Panc1 (cell line): ENCODE data around the gene PARD3.

Source experiments
- CTCF ChIP-seq: fragments of 450-650 bp; IDR thresholded peaks from 2 replicates; pipeline ENCODE4 v1.5.1; 2017; ENCODE audit warnings: mild to moderate bottlenecking
- POLR2AphosphoS5 ChIP-seq: IDR thresholded peaks from 2 replicates; pipeline ENCODE4 v1.6.1; 2012; ENCODE audit warnings: mild to moderate bottlenecking, low read depth, low read length, moderate library complexity
- SIN3A ChIP-seq: IDR thresholded peaks from 2 replicates; pipeline ENCODE4 v1.6.1; 2012; ENCODE audit warnings: low read depth, mild to moderate bottlenecking, low read length, moderate library complexity, borderline replicate concordance; ENCODE audit not compliant: insufficient read depth
- TCF7L2 ChIP-seq: IDR thresholded peaks from 2 replicates; pipeline ENCODE4 v1.6.1; 2011; ENCODE audit warnings: mild to moderate bottlenecking, low read depth, low read length, inconsistent platforms

- TF ChIP-seq TCF7L2 (no peak), CTCF (no peak), SIN3A (no peak), POLR2AphosphoS5 (no peak)
Measured at GRCh38 chr10:34701194-34701593, 113.9 kb downstream of the PARD3 start.
